Vagina (tissue), 2 donors: ENCODE results near the gene CST11.

Experiments used
- CTCF ChIP-seq, 3 experiments: fragments of 450-650 bp in 2 of 3; fragments of 200-600 bp in 1 of 3; sonication (generic) in 1 of 3; IDR thresholded peaks; one replicate each; pipeline ENCODE4 v1.5.1; 2017 to 2019; ENCODE audit warnings: antibody characterized with exemption in 3 of 3, mild to moderate bottlenecking in 2 of 3, moderate library complexity in 2 of 3
- POLR2A ChIP-seq, 2 donors: fragments of 450-650 bp; IDR thresholded peaks; one replicate each; pipeline ENCODE4 v1.6.1; 2017; ENCODE audit warnings: antibody characterized with exemption in 2 of 2, mild to moderate bottlenecking in 2 of 2, moderate library complexity in 2 of 2
- POLR2AphosphoS5 ChIP-seq, 2 donors: sonication (generic); formaldehyde crosslinking; IDR thresholded peaks; one replicate each; pipeline ENCODE4 v1.9.0; 2017; ENCODE audit warnings: antibody characterized with exemption in 2 of 2, mild to moderate bottlenecking in 2 of 2, low read depth in 1 of 2; ENCODE audit not compliant: insufficient read depth in 1 of 2

DNA sequence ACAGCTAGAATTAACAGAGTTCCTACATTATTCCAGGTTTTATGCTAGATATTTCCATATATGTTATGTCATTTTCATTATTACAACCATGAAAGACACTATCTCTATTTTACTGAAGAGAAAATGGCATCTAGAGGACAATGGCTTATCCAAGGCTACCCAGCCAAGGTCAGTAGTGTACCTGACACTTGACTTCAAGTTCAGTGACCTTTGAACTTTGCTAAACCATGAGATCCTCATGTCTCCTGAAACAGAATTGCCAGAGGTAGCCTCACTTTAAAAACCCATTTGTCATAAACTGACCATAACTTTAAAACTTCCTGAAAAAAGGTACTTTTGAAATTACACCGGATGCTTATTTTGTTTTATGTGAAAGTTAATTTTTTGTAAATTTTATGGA is 45.8 kb downstream of the CST11 start:
- TF ChIP-seq POLR2A (IDR thresholded peaks at IDR 0.05) = no peak
- TF ChIP-seq CTCF (IDR thresholded peaks at IDR 0.05) = no peak
- TF ChIP-seq POLR2AphosphoS5 (IDR thresholded peaks at IDR 0.05; ENCODE audit: insufficient read depth in 1 of 2, low read depth in 1 of 2) = no peak
